Omental fat pad (tissue), 4 donors: Measurements from ENCODE around the gene ADAMTSL2. TPM values are rescaled to one million over a fixed set of nuclear protein-coding genes. Genes with fewer than 3 reads are reported as not detected.

Experiments
- ATAC-seq: fragments of 150-250 bp; one replicate; pipeline ENCODE4 v1.9.1; 2016; ENCODE audit warnings: mild to moderate bottlenecking, moderate library complexity; ENCODE audit not compliant: low FRiP score
- DNase-seq: peaks from one replicate; pipeline ENCODE4 v3.0.0-alpha.2; 2019; ENCODE audit warnings: low spot score
- CTCF ChIP-seq, 3 donors: fragments of 450-650 bp; IDR thresholded peaks; one replicate each; pipeline ENCODE4 v1.5.1; 2016 to 2017; ENCODE audit warnings: antibody characterized with exemption in 3 of 3, mild to moderate bottlenecking in 3 of 3, moderate library complexity in 2 of 3
- total RNA-seq, 4 donors: library from RNA; depleted of rRNA; stranded (reverse); fragments of >200 nt; gene quantifications; one replicate each; pipeline ENCODE4 v1.1.0, GENCODE V29; 2016

ADAMTSL2 gene
- total RNA-seq, 4 donors from 2014 or later: 0.63 to 4.7 (median 1.4) TPM

GRCh38 chr9:133525677-133526076 is 8.8 kb upstream of the ADAMTSL2 start:
- ATAC-seq (no peak), DNase-seq (no peak)
- TF ChIP-seq CTCF (IDR thresholded peaks at IDR 0.05): no peak

- no peak for TF ChIP-seq CTCF (IDR thresholded peaks at IDR 0.05)
- DNase-seq (no peak), ATAC-seq (no peak)
Observed at GRCh38 chr9:133526721-133527321, 7.7 kb upstream of the ADAMTSL2 start.

GRCh38 chr9:133527444-133527920 is 7.0 kb upstream of the ADAMTSL2 start:
- DNase-seq: no peak
- TF ChIP-seq CTCF (IDR thresholded peaks at IDR 0.05): no peak
- no peak for ATAC-seq

- ATAC-seq: no peak
- no peak for DNase-seq
- no peak for TF ChIP-seq CTCF (IDR thresholded peaks at IDR 0.05)
Observed at GRCh38 chr9:133528001-133528875, 6.3 kb upstream of the ADAMTSL2 start.

GRCh38 chr9:133528876-133529241 is 5.6 kb upstream of the ADAMTSL2 start:
- DNase-seq (no peak), ATAC-seq (no peak)
- no peak for TF ChIP-seq CTCF (IDR thresholded peaks at IDR 0.05)

- no peak for DNase-seq
- ATAC-seq: no peak
- no peak for TF ChIP-seq CTCF (IDR thresholded peaks at IDR 0.05)
Observed at GRCh38 chr9:133529457-133529856, 5.0 kb upstream of the ADAMTSL2 start.
